Fibroblast of mammary gland (primary cell): ENCODE measurements around the gene LSMEM2.
"Not testable (repeated sequence)": the region's sequence is repeated elsewhere in the genome, so short reads cannot be mapped to it uniquely, and the experiment has no call there.

Experiments
- DNase-seq: peaks from one replicate; pipeline ENCODE4 v3.0.0-alpha.2; 2010; ENCODE audit warnings: low read depth
- H3K4me3 ChIP-seq: 2 replicates; pipeline ENCODE4 v1.5.1; 2011; ENCODE audit warnings: low read depth, mild to moderate bottlenecking, low read length, moderate library complexity; ENCODE audit not compliant: control insufficient read depth
- CTCF ChIP-seq: conservative IDR thresholded peaks from 2 replicates; pipeline ENCODE4 v1.5.1; 2011; ENCODE audit warnings: low read depth, low read length, inconsistent platforms; ENCODE audit not compliant: control insufficient read depth, insufficient read depth

The LSMEM2 gene

GRCh38 chr3:50278123-50278879, 586 bp upstream of the LSMEM2 start:
- DNase-seq: no peak
- no peak for TF ChIP-seq CTCF
- H3K4me3 ChIP-seq: no peak overlapping the region

- H3K4me3 ChIP-seq: no peak overlapping the region
- TF ChIP-seq CTCF: no peak
- no peak for DNase-seq
Observed at GRCh38 chr3:50279255-50280016, 549 bp downstream of the LSMEM2 start.

GRCh38 chr3:50284121-50284520, 5.2 kb downstream of the LSMEM2 start:
- not testable (repeated sequence) for DNase-seq, H3K4me3 ChIP-seq

- no peak for TF ChIP-seq CTCF
- no peak overlapping the region for H3K4me3 ChIP-seq
- DNase-seq: no peak
Observed at GRCh38 chr3:50286322-50287227, 7.7 kb downstream of the LSMEM2 start.

- DNase-seq: no peak
- TF ChIP-seq CTCF: no peak
- no peak overlapping the region for H3K4me3 ChIP-seq
Observed at GRCh38 chr3:50287262-50287661, 8.4 kb downstream of the LSMEM2 start.

GRCh38 chr3:50288387-50289007, 9.6 kb downstream of the LSMEM2 start:
- no peak for DNase-seq
- TF ChIP-seq CTCF: no peak
- H3K4me3 ChIP-seq: no peak overlapping the region
